PC-9 (cell line): Measurements from ENCODE around the gene BAK1.

Source experiments
- CTCF ChIP-seq: fragments of 200-600 bp; sonication (generic); conservative IDR thresholded peaks from 2 replicates; pipeline ENCODE4 v1.6.1; 2017; ENCODE audit warnings: mixed run types, antibody characterized with exemption, mild to moderate bottlenecking, moderate library complexity
- EZH2 ChIP-seq: fragments of 200-600 bp; sonication (generic); IDR thresholded peaks from 2 replicates; pipeline ENCODE4 v1.8.0; 2017; ENCODE audit warnings: antibody characterized with exemption, low read depth

GRCh38 chr6:33610779-33611732 lies 31.0 kb upstream of the BAK1 start:
- TF ChIP-seq CTCF (no peak), EZH2 (no peak)
